Activated naive CD4-positive, alpha-beta T cell (primary cell): ENCODE measurements around the gene QPRT.
"Not testable (repeated sequence)": the region's sequence is repeated elsewhere in the genome, so short reads cannot be mapped to it uniquely, and the experiment has no call there.

Experiments used
- DNase-seq, 4 experiments: peaks; one replicate each; lab custom pipeline; 2025; lab: John Stamatoyannopoulos, UW

Gene QPRT

GRCh38 chr16:29663016-29663806 is 15.8 kb upstream of the QPRT start, which contains the start of gene SPN:
Gene SPN (plus strand): TSS chr16:29663247. CDS start chr16:29663729, 482 bp downstream.
- peak in 1 of 4 experiments; percentile 31 for DNase-seq

GRCh38 chr16:29663807-29664090 is 15.2 kb upstream of the QPRT start:
- DNase-seq: no peak

GRCh38 chr16:29664091-29664921 is 14.7 kb upstream of the QPRT start:
- peak in 2 of 4 experiments; percentile 8 to 29 for DNase-seq

GRCh38 chr16:29665294-29666077 is 13.5 kb upstream of the QPRT start:
- peak in 1 of 4 experiments; percentile 23 for DNase-seq

GRCh38 chr16:29667322-29667610 is 11.7 kb upstream of the QPRT start:
- not testable (repeated sequence) for DNase-seq

- no peak for DNase-seq
Measured at GRCh38 chr16:29667755-29668154, 11.2 kb upstream of the QPRT start.

- no peak for DNase-seq
Measured at GRCh38 chr16:29668267-29668666, 10.7 kb upstream of the QPRT start.

GRCh38 chr16:29673501-29673900 is 5.5 kb upstream of the QPRT start:
- no peak for DNase-seq

GRCh38 chr16:29674188-29674587 is 4.8 kb upstream of the QPRT start:
- DNase-seq: no peak

GRCh38 chr16:29675811-29676643 is 3.0 kb upstream of the QPRT start:
- DNase-seq: no peak

GRCh38 chr16:29676989-29677785 is 1.8 kb upstream of the QPRT start:
- no peak for DNase-seq

GRCh38 chr16:29680180-29680598 is 1.2 kb downstream of the QPRT start:
- no peak for DNase-seq

- no peak for DNase-seq
Measured at GRCh38 chr16:29683543-29684090, 4.6 kb downstream of the QPRT start.

GRCh38 chr16:29684679-29685078 is 5.7 kb downstream of the QPRT start:
- no peak for DNase-seq

GRCh38 chr16:29686740-29687332 is 7.9 kb downstream of the QPRT start:
- no peak for DNase-seq

GRCh38 chr16:29687755-29688154 is 8.8 kb downstream of the QPRT start:
- DNase-seq: no peak

- no peak for DNase-seq
Measured at GRCh38 chr16:29688172-29688571, 9.2 kb downstream of the QPRT start.

GRCh38 chr16:29689490-29690351 is 10.7 kb downstream of the QPRT start:
- DNase-seq: not testable (repeated sequence)

- not testable (repeated sequence) for DNase-seq
Measured at GRCh38 chr16:29692606-29693005, 13.6 kb downstream of the QPRT start.
